ENCODE results near the gene NECTIN1. TPM values are rescaled to one million over a fixed set of nuclear protein-coding genes. Genes with fewer than 3 reads are reported as not detected.

NECTIN1 gene
- total RNA-seq, 2 donors from 2014 or later: 4.0 to 4.4 TPM

- Histone ChIP-seq H3K36me3 (no peaks in the 10 kb centered on the region), H3K27me3 (no peaks in the 10 kb centered on the region), H3K27ac (no peak overlapping the region), H3K9me3 (no peaks in the 10 kb centered on the region), H3K4me1 (peaks cover 0 to 22% of the 10 kb centered on the region in 2 donors), H3K4me3 (no peak overlapping the region)
- DNase-seq (ENCODE audit: low spot score): no peak
- no peak for TF ChIP-seq CTCF (IDR thresholded peaks at IDR 0.05)
Measured at GRCh38 chr11:119679346-119679745, 49.7 kb downstream of the NECTIN1 start.

GRCh38 chr11:119678351-119678750 is 50.6 kb downstream of the NECTIN1 start:
- H3K36me3 ChIP-seq: no peaks in the 10 kb centered on the region
- DNase-seq (ENCODE audit: low spot score): no peak

GRCh38 chr11:119677840-119678239 is 51.2 kb downstream of the NECTIN1 start:
- TF ChIP-seq CTCF (IDR thresholded peaks at IDR 0.05): no peak
- no peak for DNase-seq (ENCODE audit: low spot score)
- no peak overlapping the region for H3K27ac ChIP-seq
- H3K9me3 ChIP-seq: no peaks in the 10 kb centered on the region
- H3K27me3 ChIP-seq: no peaks in the 10 kb centered on the region
- H3K4me1 ChIP-seq: peaks cover 0 to 19% of the 10 kb centered on the region in 2 donors
- no peak overlapping the region for H3K4me3 ChIP-seq
- H3K36me3 ChIP-seq: no peaks in the 10 kb centered on the region

More at GRCh38 chr11:119678351-119678750, 50.6 kb downstream of the NECTIN1 start:
- H3K9me3 ChIP-seq: no peaks in the 10 kb centered on the region
- no peak overlapping the region for H3K27ac ChIP-seq
- peaks cover 0 to 15% of the 10 kb centered on the region in 2 donors for H3K4me1 ChIP-seq
- TF ChIP-seq CTCF (IDR thresholded peaks at IDR 0.05): no peak
- no peak overlapping the region for H3K4me3 ChIP-seq
- H3K27me3 ChIP-seq: no peaks in the 10 kb centered on the region

GRCh38 chr11:119676461-119677020 is 52.5 kb downstream of the NECTIN1 start:
- no peaks in the 10 kb centered on the region for H3K9me3 ChIP-seq
- no peak for DNase-seq (ENCODE audit: low spot score)
- H3K27me3 ChIP-seq: no peaks in the 10 kb centered on the region
- TF ChIP-seq CTCF (IDR thresholded peaks at IDR 0.05): no peak
- H3K4me3 ChIP-seq: no peak overlapping the region
- no peak overlapping the region for H3K27ac ChIP-seq
- H3K36me3 ChIP-seq: no peaks in the 10 kb centered on the region
- H3K4me1 ChIP-seq: peaks cover 0 to 29% of the 10 kb centered on the region in 2 donors

GRCh38 chr11:119673759-119674336 is 55.2 kb downstream of the NECTIN1 start:
- DNase-seq (ENCODE audit: low spot score): no peak
- Histone ChIP-seq H3K4me3 (no peak overlapping the region), H3K9me3 (no peaks in the 10 kb centered on the region), H3K27me3 (no peaks in the 10 kb centered on the region), H3K4me1 (peaks cover 0 to 25% of the 10 kb centered on the region in 2 donors), H3K27ac (no peak overlapping the region), H3K36me3 (no peaks in the 10 kb centered on the region)
- no peak for TF ChIP-seq CTCF (IDR thresholded peaks at IDR 0.05)

Measured in right atrium auricular region (tissue), 2 donors.